Thyroid gland (tissue), 4 donors: ENCODE measurements around the gene MX2.

Source experiments
- CTCF ChIP-seq, 6 experiments: fragments of 200-600 bp in 3 of 6; fragments of 450-650 bp in 3 of 6; sonication (generic) in 3 of 6; IDR thresholded peaks; one replicate each; pipeline ENCODE4 v1.5.1; 2016 to 2019; ENCODE audit warnings: antibody characterized with exemption in 6 of 6, mild to moderate bottlenecking in 2 of 6, inconsistent platforms in 1 of 6, moderate library complexity in 1 of 6
- POLR2A ChIP-seq, 2 donors: fragments of 450-650 bp; IDR thresholded peaks; one replicate each; pipeline ENCODE4 v1.6.1; 2017; ENCODE audit warnings: antibody characterized with exemption in 2 of 2, mild to moderate bottlenecking in 2 of 2, moderate library complexity in 1 of 2

GRCh38 chr21:41319273-41319672 is 42.6 kb upstream of the MX2 start:
- no peak for TF ChIP-seq CTCF (IDR thresholded peaks at IDR 0.05)
- no peak for TF ChIP-seq POLR2A (IDR thresholded peaks at IDR 0.05)
